GM19240 (cell line): ENCODE results near the gene ENDOU.

Experiments
- DNase-seq: peaks from one replicate; pipeline ENCODE4 v3.0.0; 2011; ENCODE audit warnings: low spot score; ENCODE audit not compliant: insufficient read length

Gene ENDOU

GRCh38 chr12:47757840-47758583 is 32.7 kb upstream of the ENDOU start:
- DNase-seq, result no peak

- DNase-seq, result no peak
Measured at GRCh38 chr12:47757364-47757839, 32.1 kb upstream of the ENDOU start.

- peak; percentile 76 for DNase-seq
Measured at GRCh38 chr12:47755655-47756562, 30.6 kb upstream of the ENDOU start.

- DNase-seq, result no peak
Measured at GRCh38 chr12:47754881-47755280, 29.6 kb upstream of the ENDOU start.

GRCh38 chr12:47754126-47754525 is 28.8 kb upstream of the ENDOU start:
- no peak for DNase-seq

- DNase-seq, result no peak
Measured at GRCh38 chr12:47753021-47754001, 28.0 kb upstream of the ENDOU start.

- DNase-seq, result no peak
Measured at GRCh38 chr12:47752552-47752951, 27.3 kb upstream of the ENDOU start.

GRCh38 chr12:47752121-47752520 is 26.8 kb upstream of the ENDOU start:
- DNase-seq, result no peak

- no peak for DNase-seq
Measured at GRCh38 chr12:47751561-47751960, 26.3 kb upstream of the ENDOU start.

GRCh38 chr12:47750916-47751470 is 25.7 kb upstream of the ENDOU start:
- no peak for DNase-seq

- DNase-seq, result no peak
Measured at GRCh38 chr12:47750229-47750798, 25.0 kb upstream of the ENDOU start.

GRCh38 chr12:47748899-47749298 is 23.6 kb upstream of the ENDOU start:
- no peak for DNase-seq

- no peak for DNase-seq
Measured at GRCh38 chr12:47748507-47748828, 23.2 kb upstream of the ENDOU start.

GRCh38 chr12:47747596-47748506 is 22.6 kb upstream of the ENDOU start:
- no peak for DNase-seq

GRCh38 chr12:47747126-47747525 is 21.8 kb upstream of the ENDOU start:
- DNase-seq, result no peak

GRCh38 chr12:47746523-47746922 is 21.2 kb upstream of the ENDOU start:
- DNase-seq, result no peak

GRCh38 chr12:47746073-47746472 is 20.8 kb upstream of the ENDOU start:
- DNase-seq, result no peak

GRCh38 chr12:47745485-47746041 is 20.3 kb upstream of the ENDOU start:
- no peak for DNase-seq

GRCh38 chr12:47744778-47745436 is 19.6 kb upstream of the ENDOU start:
- no peak for DNase-seq
